Testis (tissue), 2 donors: Measurements from ENCODE around the gene EOMES.

ENCODE experiments used
- POLR2A ChIP-seq: fragments of 450-650 bp; IDR thresholded peaks from one replicate; pipeline ENCODE4 v1.6.1; 2017; ENCODE audit warnings: antibody characterized with exemption, mild to moderate bottlenecking, moderate library complexity
- TF ChIP-seq, protein P1 (sequence below), 3 experiments: fragments of 450-650 bp in 2 of 3; fragments of 200-600 bp in 1 of 3; sonication (generic) in 1 of 3; IDR thresholded peaks; one replicate each; pipeline ENCODE4 v1.5.1; 2016 to 2019; ENCODE audit warnings: antibody characterized with exemption in 3 of 3, mild to moderate bottlenecking in 2 of 3, moderate library complexity in 1 of 3

DNA sequence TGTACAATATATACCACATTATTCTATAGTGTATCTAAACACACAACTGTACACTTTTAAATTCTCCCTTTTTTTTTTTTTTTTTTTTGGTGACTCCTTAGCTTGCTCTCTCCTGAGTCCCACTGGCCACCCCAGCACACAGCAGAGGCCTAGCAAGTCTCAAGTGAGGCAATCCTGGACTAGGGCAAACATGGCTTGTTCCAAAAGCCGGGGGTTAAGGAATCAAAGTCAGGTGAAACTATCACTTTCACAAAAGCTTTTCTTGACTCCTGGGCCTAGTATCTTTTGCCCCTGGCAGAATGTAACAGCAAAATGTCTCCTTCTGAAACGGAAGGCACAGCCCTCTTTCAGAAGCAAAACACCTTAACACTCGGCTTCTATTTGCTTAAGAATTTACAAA, 5.8 kb downstream of the EOMES start:
- TF ChIP-seq, protein P1, sequence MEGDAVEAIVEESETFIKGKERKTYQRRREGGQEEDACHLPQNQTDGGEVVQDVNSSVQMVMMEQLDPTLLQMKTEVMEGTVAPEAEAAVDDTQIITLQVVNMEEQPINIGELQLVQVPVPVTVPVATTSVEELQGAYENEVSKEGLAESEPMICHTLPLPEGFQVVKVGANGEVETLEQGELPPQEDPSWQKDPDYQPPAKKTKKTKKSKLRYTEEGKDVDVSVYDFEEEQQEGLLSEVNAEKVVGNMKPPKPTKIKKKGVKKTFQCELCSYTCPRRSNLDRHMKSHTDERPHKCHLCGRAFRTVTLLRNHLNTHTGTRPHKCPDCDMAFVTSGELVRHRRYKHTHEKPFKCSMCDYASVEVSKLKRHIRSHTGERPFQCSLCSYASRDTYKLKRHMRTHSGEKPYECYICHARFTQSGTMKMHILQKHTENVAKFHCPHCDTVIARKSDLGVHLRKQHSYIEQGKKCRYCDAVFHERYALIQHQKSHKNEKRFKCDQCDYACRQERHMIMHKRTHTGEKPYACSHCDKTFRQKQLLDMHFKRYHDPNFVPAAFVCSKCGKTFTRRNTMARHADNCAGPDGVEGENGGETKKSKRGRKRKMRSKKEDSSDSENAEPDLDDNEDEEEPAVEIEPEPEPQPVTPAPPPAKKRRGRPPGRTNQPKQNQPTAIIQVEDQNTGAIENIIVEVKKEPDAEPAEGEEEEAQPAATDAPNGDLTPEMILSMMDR (IDR thresholded peaks at IDR 0.05): no peak
- no peak for TF ChIP-seq POLR2A
